Bone marrow (tissue), 2 donors: ENCODE measurements around the gene NOL6.
"Not testable (repeated sequence)": the region's sequence is repeated elsewhere in the genome, so short reads cannot be mapped to it uniquely, and the experiment has no call there.

ENCODE experiments used
- DNase-seq, 2 donors: peaks; one replicate each; lab custom pipeline; 2025; lab: John Stamatoyannopoulos, UW

Gene NOL6

DNA sequence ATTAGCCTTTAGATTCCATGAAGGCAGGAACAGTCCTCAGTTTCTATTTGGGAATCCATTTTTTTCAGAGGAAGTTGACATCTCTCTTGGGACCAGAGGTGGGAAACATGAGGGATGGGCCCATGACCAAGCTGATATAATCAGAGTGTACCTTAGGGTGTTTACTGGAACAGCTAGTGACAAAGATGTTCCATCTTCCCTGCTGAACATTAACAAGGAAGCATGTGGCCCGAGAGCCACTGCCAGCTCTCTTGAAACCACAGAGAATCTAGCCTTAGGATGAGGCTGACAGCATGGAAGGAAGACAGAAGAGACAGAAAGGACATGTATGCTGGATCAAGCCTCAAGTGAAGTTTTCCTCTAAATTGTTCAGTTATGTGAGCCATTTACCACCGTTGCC is 42.3 kb downstream of the NOL6 start:
- no peak for DNase-seq

- DNase-seq, result no peak
These were observed 42.8 kb downstream of the NOL6 start for GRCh38 chr9:33430942-33431341.

DNA sequence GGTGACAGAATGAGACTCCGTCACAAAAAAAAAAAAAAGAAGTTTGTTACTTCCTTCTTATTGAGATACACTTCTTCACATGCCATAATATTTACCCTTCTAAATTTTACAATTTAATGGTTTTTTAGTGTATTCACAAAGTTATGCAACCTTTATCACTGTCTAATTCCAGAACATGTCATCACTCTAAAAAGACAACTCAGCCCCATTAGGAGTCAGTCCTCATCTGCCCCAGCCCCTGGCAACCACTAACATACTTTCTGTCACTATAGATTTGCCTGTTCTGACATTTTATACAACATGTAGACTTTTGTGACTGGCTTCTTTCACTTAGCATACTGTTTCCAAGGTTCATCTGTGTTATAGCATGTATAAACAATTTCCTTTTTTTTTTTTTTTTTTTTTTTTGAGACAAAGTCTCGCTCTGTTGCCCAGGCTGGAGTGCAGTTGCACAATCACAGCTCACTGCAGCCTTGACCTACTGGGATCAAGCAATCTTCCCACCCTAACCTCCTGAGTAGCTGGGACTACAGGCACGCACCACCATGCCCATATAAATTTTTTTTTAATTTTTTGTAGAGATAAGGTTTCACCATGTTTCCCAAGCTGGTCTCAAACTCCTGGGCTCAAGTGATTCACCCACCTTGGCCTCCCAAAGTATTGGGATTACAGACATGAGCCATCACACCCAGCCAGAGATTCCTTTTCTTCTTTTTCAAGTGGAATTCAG is 44.3 kb downstream of the NOL6 start:
- no peak for DNase-seq

- no peak for DNase-seq
These were observed 46.9 kb downstream of the NOL6 start for GRCh38 chr9:33426843-33427293.

DNA sequence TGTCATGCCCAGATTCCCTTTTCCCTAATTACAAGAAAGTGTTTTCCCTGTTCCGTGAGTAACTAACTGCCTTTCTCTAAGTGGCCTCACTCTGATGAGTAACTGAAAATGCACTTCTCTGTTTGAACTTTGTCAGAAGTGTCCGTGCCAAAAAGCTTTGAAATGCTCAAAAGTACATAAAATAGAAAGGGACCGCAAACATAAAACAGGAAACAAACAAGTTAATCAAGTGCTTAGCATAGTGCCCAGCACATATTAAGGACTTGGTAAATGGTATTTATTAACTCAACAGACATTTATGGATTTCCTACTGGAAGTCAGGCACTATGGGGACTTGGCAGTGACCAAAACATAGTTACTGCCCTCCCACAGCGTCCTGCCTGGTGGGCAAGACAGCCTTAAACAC is 48.6 kb downstream of the NOL6 start:
- DNase-seq, result no peak

DNA sequence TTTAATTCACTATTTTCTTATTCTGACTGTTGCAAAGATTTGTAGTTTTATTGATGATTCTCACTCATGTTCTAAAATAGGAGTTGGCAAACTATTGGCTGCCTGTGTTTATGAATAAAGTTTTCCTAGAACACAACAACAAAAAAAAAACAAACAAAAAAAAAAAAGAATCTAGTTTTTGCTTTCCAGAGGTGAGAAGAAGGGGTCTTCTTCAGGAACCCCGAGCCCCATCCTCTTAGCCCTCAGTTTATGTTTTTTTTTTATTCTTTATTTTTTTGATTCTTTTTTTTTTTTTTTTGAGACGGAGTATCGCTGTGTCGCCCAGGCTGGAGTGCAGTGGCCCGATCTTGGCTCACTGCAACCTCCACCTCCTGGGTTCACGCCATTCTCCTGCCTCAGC is 49.2 kb downstream of the NOL6 start:
- DNase-seq, result not testable (repeated sequence)

- DNase-seq, result not testable (repeated sequence)
These were observed 49.7 kb downstream of the NOL6 start for GRCh38 chr9:33424043-33424442.

DNA sequence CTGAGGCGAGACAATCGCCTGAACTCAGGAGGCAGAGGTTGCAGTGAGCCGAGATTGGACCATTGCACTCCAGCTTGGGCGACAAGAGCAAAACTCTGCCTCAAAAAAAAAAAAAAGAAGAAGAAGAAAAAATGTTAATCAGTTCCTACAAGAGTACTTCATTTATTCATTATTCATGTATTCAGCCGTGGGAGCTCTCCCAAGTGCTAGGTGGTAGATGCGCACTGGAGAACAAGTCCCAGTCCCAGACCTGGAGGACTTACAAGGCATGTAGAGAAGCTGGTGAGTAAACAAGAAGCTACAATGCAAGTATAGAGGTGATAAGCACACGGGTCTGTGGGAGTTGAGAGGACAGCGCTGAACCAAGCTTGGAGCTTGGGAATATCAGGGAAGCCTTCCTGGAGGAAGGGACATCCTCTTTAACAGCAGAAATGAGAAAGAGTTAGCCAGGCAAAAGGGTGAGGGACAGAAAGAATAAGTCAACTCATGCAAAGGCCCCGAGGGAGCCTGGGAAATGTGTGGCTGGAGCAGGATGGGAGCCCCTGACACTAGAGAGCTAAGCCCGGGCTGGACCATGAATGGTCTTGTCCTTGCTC is 53.9 kb downstream of the NOL6 start:
- DNase-seq, result no peak

- no peak for DNase-seq
These were observed 55.6 kb downstream of the NOL6 start for GRCh38 chr9:33418090-33418489.

DNA sequence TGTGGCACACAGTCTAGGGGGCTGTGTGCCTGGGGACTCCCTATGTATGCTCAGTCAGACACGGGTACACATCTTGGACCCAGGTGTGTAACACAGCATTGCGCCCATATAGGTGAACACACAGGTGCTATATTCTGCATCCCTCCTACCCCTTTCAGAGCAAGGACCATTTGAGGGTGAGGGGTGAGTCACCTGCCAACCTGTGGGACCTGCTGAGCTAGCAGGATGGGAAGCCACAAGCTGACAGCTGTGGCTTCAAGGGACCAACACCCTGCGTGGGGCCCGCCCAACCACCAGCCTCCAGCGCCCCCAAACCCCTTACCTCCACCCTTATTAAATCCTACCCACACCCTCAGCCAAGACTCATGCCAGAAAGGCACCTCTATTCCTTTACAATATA is 56.7 kb downstream of the NOL6 start:
- no peak for DNase-seq

GRCh38 chr9:33415501-33416038 is 58.2 kb downstream of the NOL6 start:
- DNase-seq, result peak; percentile 7 to 30

DNA sequence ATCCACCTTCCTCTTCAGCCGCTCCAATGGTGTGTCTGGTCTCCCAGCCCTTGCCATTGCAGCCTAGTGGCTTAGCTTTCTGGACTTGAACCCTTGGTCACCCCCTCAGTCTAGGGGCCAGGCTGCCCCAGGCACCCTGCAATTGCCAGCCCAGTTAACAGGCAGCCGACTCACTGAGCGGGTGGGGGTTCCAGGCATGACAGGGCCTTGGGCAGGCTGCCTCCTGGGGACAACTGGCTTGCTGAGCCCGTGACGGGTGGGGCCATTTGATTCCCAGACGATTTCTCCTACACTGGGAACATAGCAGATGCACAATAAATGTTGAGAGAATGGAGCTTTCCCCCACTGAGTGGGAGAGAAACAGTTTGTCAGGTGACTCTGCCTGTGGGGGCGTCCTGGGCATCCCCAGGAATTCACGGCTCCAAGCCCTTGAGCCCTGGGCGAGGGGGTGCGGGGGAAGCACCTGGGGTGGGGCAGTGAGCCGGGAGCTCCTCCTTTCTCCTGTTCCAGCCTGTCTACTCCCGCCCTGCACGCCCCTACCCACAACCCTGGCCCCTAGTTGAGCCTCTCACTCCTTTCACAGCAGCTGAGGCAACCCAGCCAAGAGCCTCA is 58.7 kb downstream of the NOL6 start:
- no peak for DNase-seq

DNA sequence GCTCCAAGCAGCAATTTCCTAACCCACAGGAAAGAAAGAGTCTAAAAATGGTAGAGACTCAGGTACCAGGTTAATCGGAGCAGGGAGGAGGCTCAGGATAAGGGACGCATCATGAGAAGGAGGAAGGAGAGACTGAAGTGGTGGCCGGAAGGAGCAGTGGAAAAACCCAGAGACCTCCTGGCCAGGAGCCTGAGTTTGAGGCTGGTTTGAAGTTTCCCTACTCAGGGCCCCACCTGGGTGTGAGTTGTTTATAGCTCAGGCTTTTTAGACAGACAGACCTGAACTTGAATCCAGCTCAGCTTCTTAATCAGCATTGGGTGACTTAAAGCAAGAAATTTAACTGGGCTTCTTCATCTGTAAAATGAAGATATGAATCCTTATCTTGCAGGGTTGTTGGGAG is 59.5 kb downstream of the NOL6 start:
- DNase-seq, result no peak
